ENCODE measurements around the gene MLLT10. TPM values are rescaled to one million over a fixed set of nuclear protein-coding genes. Genes with fewer than 3 reads are reported as not detected.
"Not testable (repeated sequence)": the region's sequence is repeated elsewhere in the genome, so short reads cannot be mapped to it uniquely, and the experiment has no call there.

The MLLT10 gene
- total RNA-seq, 1 donor from 2014 or later, result 58.1 TPM

- peak overlapping the region; percentile 72 for H3K27ac Mint-ChIP-seq (ENCODE audit: unreplicated experiment)
- H3K9me3 Mint-ChIP-seq, result no peaks in the 10 kb centered on the region
- no peak overlapping the region for H3K4me3 Mint-ChIP-seq
- DNase-seq (ENCODE audit: low read depth, low spot score), result no peak
- TF ChIP-seq CTCF (conservative IDR thresholded peaks at IDR 0.05), result no peak
- peaks cover 9% of the 10 kb centered on the region for H3K36me3 Mint-ChIP-seq (ENCODE audit: low read depth)
- peaks cover 35% of the 10 kb centered on the region for H3K4me1 Mint-ChIP-seq
- H3K27me3 Mint-ChIP-seq (ENCODE audit: low read depth), result no peaks in the 10 kb centered on the region
These were observed 181.6 kb downstream of the MLLT10 start for GRCh38 chr10:21715531-21716195.

GRCh38 chr10:21717437-21718054, 183.5 kb downstream of the MLLT10 start:
- DNase-seq (ENCODE audit: low read depth, low spot score); H3K27me3 Mint-ChIP-seq (ENCODE audit: low read depth); H3K9me3 Mint-ChIP-seq; H3K36me3 Mint-ChIP-seq (ENCODE audit: low read depth); H3K27ac Mint-ChIP-seq (ENCODE audit: unreplicated experiment): not testable (repeated sequence)
- peaks cover 35% of the 10 kb centered on the region for H3K4me1 Mint-ChIP-seq
- H3K4me3 Mint-ChIP-seq, result peak overlapping the region; percentile 28

- no peak for DNase-seq (ENCODE audit: low read depth, low spot score)
- no peak for TF ChIP-seq CTCF (conservative IDR thresholded peaks at IDR 0.05)
- no peaks in the 10 kb centered on the region for H3K9me3 Mint-ChIP-seq
- peaks cover 5% of the 10 kb centered on the region for H3K36me3 Mint-ChIP-seq (ENCODE audit: low read depth)
- H3K4me3 Mint-ChIP-seq, result no peak overlapping the region
- H3K4me1 Mint-ChIP-seq, result peaks cover 39% of the 10 kb centered on the region
- H3K27me3 Mint-ChIP-seq (ENCODE audit: low read depth), result no peaks in the 10 kb centered on the region
- H3K27ac Mint-ChIP-seq (ENCODE audit: unreplicated experiment), result no peak overlapping the region
These were observed 185.5 kb downstream of the MLLT10 start for GRCh38 chr10:21719502-21719901.

- no peak overlapping the region for H3K4me3 Mint-ChIP-seq
- H3K4me1 Mint-ChIP-seq, result peaks cover 40% of the 10 kb centered on the region
- no peaks in the 10 kb centered on the region for H3K9me3 Mint-ChIP-seq
- no peak for DNase-seq (ENCODE audit: low read depth, low spot score)
- H3K27ac Mint-ChIP-seq (ENCODE audit: unreplicated experiment), result no peak overlapping the region
- H3K36me3 Mint-ChIP-seq (ENCODE audit: low read depth), result peaks cover 5% of the 10 kb centered on the region
- TF ChIP-seq CTCF (conservative IDR thresholded peaks at IDR 0.05), result no peak
- no peaks in the 10 kb centered on the region for H3K27me3 Mint-ChIP-seq (ENCODE audit: low read depth)
These were observed 186.1 kb downstream of the MLLT10 start for GRCh38 chr10:21720090-21720489.

GRCh38 chr10:21721000-21721665, 187.1 kb downstream of the MLLT10 start:
- TF ChIP-seq CTCF (conservative IDR thresholded peaks at IDR 0.05), result no peak
- no peaks in the 10 kb centered on the region for H3K9me3 Mint-ChIP-seq
- H3K4me1 Mint-ChIP-seq, result peaks cover 35% of the 10 kb centered on the region
- DNase-seq (ENCODE audit: low read depth, low spot score), result no peak
- no peaks in the 10 kb centered on the region for H3K27me3 Mint-ChIP-seq (ENCODE audit: low read depth)
- H3K36me3 Mint-ChIP-seq (ENCODE audit: low read depth), result peaks cover 6% of the 10 kb centered on the region
- H3K27ac Mint-ChIP-seq (ENCODE audit: unreplicated experiment), result no peak overlapping the region
- H3K4me3 Mint-ChIP-seq, result no peak overlapping the region

GRCh38 chr10:21722209-21722608, 188.2 kb downstream of the MLLT10 start:
- no peak overlapping the region for H3K27ac Mint-ChIP-seq (ENCODE audit: unreplicated experiment)
- H3K4me1 Mint-ChIP-seq, result peaks cover 44% of the 10 kb centered on the region
- no peak for TF ChIP-seq CTCF (conservative IDR thresholded peaks at IDR 0.05)
- no peaks in the 10 kb centered on the region for H3K9me3 Mint-ChIP-seq
- DNase-seq (ENCODE audit: low read depth, low spot score), result no peak
- H3K27me3 Mint-ChIP-seq (ENCODE audit: low read depth), result no peaks in the 10 kb centered on the region
- no peak overlapping the region for H3K4me3 Mint-ChIP-seq
- H3K36me3 Mint-ChIP-seq (ENCODE audit: low read depth), result peaks cover 6% of the 10 kb centered on the region
